Smooth muscle cell of trachea (primary cell): Measurements from ENCODE around the gene PLA2G2A. TPM values are rescaled to one million over a fixed set of nuclear protein-coding genes. Genes with fewer than 3 reads are reported as not detected.

ENCODE experiments used
- total RNA-seq: library from RNA; depleted of rRNA; stranded (reverse); fragments of >200 nt; gene quantifications from 2 replicates; pipeline ENCODE4 v1.2.1, GENCODE V29; 2014

Gene PLA2G2A, protein sequence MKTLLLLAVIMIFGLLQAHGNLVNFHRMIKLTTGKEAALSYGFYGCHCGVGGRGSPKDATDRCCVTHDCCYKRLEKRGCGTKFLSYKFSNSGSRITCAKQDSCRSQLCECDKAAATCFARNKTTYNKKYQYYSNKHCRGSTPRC
- not detected in 2 replicates for total RNA-seq

DNA sequence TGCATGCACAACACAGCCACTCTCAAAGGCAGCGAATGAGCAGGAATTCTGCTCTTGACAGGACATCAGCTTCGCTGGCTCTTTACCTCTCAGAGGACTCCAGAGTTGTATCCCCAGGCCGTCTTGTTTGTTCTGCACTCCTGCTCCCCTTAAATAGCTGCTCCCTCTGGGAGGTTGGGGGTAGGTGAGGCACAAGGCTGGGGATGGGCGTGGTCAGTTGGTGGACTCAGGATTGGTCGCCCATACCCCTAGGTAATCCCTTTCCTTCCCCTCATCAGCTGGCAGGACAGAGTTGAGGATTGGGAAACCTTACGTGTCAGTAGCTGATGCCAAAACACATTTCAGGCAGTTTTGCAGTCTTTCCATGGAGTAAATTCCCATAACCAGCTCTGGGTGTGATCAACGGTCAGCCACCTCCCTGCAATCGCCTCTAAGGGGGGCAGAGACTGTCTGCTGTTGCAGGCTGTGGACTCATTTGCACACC, at the start of gene PLA2G2A:
Gene PLA2G2A, minus strand, starts transcription at position 125 of the 484 bp plus-strand sequence. CDS start 845 bp downstream, outside the sequence.

Other genes with a start within 250 kb of the PLA2G2A start
- gene TMCO4, start 179.7 kb downstream of the PLA2G2A start, total RNA-seq: 19.6 and 27.5 TPM in 2 replicates
- gene RNF186, start 164.3 kb downstream of the PLA2G2A start, total RNA-seq: not detected in 2 replicates
- gene OTUD3, start 97.2 kb downstream of the PLA2G2A start, total RNA-seq: 3.6 and 5.4 TPM in 2 replicates
- gene PLA2G2E, start 56.0 kb downstream of the PLA2G2A start, total RNA-seq: not detected in 2 replicates
- 0.15 and 6.9 TPM in 2 replicates for gene PLA2G5, start 90.6 kb upstream of the PLA2G2A start, total RNA-seq
- gene PLA2G2D, start 139.9 kb upstream of the PLA2G2A start, total RNA-seq: not detected in 2 replicates
- gene PLA2G2F, start 159.7 kb upstream of the PLA2G2A start, total RNA-seq: not detected in 2 replicates
- under 0.01 TPM in 2 replicates for gene UBXN10, start 206.5 kb upstream of the PLA2G2A start, total RNA-seq
- gene PLA2G2C, start 206.9 kb upstream of the PLA2G2A start, total RNA-seq: not detected in 2 replicates